Stimulated activated CD8-positive, alpha-beta memory T cell treated with anti-CD3 and anti-CD28 coated beads, Interleukin-4, amount 100 ng/mL, for 1 hour (primary cell): ENCODE data around the gene AGTRAP.

Source experiments
- DNase-seq, 2 donors: peaks; one replicate each; pipeline ENCODE4 v3.0.0-alpha.2; 2020; ENCODE audit warnings: low read depth in 2 of 2, low spot score in 1 of 2

Gene AGTRAP

DNA sequence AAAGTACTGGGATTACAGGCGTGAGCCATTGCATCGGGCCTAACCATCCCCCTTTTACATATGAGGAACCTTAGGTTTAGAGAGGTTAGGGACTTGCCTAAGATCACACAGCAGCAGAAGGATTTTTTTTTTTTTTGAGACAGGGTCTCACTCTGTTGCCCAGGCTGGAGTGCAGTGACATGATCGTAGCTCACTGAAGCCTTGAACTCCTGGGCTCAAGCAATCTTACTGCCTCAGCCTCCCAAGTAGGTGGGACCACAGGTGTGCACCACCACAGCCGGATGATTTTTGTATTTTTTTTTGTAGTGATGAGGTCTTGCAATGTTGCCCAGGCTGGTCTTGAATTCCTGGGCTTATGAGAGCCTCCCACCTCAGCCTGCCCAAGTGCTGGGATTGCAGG lies 23.9 kb downstream of the AGTRAP start:
- DNase-seq, result no peak

DNA sequence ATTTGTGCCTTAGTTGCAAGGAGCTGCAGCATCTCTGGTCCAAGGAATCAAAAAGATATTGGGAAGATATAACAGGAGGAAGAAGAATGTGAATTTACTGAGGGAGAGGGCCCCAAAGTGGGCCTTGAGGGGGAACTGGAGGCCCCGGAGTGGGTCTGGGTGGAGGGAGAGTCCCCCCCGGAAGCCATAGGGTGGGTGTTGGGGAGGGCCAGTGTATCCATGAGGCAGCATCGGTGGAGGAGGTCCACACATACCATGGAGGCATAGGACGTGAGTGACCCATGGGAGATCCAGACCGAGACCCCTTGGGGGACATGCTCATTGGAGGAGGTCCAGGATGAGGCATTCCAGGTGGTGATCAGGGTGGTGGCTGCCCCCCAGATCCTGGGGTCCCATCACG lies 25.3 kb downstream of the AGTRAP start:
- no peak for DNase-seq

DNA sequence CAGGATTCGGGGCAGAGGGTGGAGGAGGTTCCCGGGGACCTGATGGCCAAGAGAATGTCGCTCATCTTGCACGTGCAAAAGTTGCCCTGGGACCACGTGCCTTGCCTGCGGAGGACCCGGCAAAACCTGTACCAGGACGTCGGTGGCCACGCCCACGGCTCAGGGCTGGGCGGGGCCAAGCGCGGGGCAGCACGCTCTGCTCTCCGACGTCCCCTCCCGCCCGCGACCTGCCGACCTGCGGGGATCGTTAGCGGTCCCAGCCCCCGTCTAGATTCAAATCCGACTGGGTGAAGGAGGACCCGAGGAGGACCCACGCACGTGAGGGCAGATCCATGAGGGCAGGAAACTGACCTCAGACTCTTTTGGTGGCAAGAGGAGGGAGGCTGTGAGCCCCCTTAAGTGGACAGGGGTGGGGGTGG lies 26.1 kb downstream of the AGTRAP start, which contains the start of gene C1orf167:
Gene C1orf167 (plus strand): TSS at position 206 of the 419 bp plus-strand sequence. CDS start 2,208 bp downstream, outside the sequence.
- DNase-seq, result no peak

DNA sequence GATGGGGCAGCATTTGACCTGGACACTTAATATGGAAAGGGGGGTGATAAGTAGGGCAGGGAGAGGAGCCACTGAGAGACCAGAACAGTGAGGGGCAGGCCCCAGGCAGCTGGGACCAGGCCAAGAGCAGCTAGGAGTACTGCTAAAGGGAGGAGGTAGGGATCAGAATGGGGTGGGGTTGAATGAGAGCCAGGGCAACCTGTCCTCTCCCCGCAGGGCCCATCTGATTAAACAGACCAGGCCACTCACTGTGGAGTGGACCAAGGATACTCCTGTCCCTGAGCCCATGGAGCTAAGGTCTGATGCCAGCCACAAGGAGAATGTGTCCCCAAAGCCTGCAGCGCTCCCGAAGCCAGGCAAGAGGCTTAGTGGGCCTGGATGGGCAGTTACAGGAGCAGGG lies 28.2 kb downstream of the AGTRAP start:
- DNase-seq, result no peak

DNA sequence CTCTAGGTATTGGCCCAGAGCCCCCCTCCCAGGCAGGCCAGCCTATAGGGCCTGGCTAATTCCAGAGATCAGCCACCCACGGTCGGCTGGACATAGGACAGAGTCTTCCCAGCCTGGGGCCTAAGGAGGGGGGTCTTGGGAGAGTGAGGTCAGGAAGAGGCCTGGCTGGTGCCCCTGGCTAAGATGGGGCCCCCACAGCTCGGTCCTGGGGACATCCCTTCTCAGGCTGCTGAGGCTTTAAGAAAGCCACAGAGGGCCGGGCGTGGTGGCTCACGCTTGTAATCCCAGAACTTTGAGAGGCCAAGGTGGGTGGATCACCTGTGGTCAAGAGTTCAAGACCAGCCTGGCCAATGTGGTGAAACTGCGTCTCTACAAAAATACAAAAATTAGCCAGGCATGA lies 28.6 kb downstream of the AGTRAP start:
- no peak for DNase-seq

DNA sequence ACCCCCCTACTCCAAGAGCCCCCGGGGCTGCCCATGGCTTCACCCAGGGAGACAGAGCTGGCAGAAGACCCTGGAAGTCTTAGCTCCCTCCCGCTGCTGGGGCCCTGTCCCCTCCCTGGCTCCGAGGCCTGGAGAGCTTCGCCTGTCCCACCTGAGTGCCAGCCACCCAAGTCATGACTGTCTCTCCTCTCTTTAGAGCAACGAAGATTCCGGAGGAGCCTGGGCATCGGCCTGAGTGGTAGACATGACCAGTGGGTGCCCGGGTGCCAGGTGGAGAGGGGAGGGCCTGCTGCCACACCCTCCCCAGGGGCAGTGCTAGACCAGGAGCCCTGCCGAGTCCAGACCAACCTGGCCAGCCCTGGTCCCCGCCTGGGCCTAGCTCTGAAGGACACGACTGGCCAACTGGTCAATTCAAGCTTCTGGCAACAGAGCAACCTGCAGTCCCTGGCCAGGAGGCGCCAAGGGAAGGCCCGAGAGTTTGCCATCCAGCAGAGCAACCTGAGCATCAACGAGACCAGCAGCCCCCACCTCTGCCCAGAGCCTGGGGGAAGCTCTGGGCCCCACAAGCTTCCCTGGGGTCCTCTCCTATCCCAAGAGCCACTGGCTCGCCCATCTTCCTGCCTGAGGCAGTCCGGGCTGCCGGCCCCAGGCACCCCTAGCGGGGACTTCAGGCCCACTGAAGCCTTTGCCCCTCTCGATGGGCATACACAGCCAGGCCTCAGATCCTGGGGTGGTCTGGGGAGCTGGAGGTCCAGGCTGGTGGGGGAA lies 29.9 kb downstream of the AGTRAP start:
- no peak for DNase-seq

DNA sequence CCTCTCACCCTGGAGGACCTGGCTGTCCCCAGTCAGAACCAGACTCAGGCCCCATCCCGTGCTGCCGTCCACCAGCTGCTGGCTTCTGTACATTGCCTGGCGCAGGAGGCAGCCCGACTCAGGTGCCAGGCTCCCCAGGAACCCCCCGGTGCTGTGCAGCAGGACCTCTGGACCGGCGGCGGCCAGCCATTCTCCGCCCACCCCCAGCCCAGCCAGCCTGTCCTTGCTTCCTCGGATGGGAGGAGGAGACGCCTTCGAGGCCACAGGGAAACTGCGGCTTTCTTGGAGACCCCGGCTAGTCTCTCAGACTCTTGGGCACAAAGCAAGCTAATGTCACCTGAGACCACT lies 30.5 kb downstream of the AGTRAP start:
- DNase-seq, result no peak

DNA sequence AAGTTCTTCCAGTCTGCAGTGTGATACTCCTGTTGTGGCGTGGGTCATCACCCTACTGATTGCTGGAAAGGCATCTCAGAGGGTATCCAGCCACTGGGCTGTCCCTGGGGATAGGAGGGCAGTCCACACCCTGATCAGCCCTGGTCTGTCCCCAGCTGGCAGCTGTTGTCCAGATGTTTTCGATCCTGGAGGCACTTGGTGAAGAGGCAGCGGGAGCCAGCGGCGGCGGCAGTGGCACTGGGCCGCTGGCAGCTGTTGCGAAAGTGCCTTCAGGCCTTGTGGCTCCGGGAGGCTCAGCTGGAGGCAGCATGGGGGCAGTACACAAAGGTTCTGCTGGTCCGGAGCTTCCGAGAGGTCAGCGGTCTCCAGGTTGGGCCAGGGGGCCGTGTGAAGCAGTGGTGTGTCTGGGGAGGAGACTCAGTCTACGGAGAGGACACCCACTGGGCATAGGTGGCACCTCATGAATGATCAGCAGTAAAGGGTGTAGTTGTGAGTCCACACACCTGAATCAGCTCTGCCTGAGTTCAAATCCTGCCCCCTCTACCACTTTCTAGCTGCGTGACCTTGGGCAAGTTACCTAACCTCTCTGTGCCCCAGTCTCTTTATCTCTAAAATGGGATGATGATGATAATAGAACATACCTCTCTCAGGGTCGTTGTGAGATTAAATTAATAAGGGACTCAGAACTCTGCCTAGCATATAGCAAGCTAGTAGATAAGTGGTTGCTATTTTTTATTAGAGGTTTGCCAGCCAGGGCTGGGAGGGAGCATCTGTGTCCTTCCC lies 32.2 kb downstream of the AGTRAP start:
- DNase-seq, result no peak

DNA sequence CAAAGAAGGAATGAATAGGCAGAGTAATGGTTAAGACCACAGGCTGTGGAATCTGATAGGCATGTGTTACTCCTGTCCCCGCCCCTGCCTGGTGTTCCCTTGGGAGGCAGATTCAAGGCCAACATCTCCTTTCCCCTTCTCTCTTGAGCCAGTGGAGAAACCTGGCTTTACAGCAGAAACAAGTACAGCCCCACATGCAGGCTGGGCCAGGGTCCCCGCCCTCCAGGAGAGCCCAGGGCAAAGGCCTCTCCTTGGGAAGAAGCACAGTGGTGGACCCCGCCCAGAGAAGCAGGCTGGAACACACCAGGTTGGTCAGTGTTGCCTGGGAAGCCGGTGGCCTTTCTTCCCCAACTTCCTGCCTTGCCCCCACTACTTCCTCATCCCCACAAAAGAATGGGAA lies 32.9 kb downstream of the AGTRAP start:
- no peak for DNase-seq

DNA sequence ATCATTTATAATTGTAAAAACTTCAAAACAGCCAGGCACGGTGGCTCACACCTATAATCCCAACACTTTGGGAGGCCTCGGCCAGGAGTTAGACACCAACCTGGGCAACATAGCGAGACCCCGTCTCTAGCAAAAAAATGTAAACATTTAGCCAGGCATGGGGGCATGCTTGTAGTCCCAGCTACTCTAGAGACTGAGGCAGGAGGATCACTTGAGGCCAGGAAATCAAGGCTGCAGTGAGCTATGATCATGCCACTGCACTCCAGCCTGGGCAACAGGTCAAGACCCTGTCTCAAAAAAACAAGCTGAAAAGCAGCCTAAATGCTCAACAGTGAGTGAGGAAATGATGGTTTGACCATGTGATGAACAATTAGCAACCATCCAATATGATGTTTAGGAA lies 33.3 kb downstream of the AGTRAP start:
- no peak for DNase-seq

DNA sequence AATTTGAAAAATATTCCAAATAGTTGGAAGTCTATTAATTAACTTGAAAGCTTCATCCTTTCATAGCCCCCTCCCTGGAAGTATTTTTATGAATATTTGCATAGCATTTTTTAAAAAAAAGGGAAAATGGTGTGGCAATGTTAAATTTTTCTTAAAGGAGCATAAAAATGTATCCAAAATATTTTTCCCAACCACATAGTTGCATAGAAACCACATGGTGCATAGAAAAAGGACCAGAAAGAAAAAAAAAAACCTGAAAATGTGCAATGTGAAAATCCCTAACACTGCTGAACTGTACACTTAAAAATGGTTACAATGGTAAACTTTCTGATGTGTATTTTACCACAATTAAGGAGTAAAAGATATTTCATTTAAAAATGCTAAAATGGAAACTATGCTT lies 34.1 kb downstream of the AGTRAP start:
- DNase-seq, result no peak

DNA sequence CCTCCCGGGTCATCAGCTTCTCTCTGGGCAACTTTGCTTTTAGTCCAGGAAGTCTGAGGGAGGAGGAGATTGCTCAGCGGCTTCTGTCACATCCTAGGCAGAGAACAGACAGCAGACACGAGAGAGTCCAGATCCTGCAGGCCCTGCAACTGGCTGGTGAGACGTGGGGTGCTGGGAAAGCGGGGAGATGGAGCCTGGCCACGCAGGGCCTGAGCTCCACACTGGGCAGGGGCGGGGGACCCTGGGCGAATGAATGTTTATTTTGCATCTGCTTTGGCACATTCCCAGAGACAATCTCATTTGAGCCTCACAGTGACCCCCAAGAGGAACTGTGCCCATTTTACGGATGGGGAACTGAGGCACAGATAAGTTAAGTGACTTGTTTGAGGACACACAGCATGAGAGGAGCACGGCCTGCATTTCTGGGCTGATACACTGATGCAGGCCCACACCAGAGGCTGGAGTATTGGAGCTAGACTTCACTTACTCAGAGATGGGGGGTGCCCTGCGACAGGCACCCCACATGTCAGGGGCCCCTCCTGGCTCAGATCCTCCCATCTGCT lies 35.6 kb downstream of the AGTRAP start:
- DNase-seq, result no peak

DNA sequence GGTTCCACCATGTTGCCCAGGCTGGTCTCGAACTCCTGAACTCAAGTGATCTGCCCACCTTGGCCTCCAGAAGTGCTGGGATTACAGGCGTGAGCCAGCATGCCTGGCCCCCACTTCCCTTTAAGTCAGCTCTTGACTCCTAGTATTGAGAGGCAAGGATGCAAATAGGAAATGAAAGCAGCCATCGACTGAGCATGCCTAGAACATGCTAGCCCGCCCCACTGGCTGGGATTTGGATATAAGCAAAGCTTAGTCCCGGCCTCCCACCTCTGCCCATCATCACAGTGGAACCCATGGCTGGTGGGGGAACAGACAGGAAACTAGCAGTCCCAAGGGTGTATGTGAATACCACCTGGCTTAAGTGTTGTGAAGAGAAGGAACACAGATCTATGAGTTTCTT lies 36.5 kb downstream of the AGTRAP start:
- no peak for DNase-seq

DNA sequence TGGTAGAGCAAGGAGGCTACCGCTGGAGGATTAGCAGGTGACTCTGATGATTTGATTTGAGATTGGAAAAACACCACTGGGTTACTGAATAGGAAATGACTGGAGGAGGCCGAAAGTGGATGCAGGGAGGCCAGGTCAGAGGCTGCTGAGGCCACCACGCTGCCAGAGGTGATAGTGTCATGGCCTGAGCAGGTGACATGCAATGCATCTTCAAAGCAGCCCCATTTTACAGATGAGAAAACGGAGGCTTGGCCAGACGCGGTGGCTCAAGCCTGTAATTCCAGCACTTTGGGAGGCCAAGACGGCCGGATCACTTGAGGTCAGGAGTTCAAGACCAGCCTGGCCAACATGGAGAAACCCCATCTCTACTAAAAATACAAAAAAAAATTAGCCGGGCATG lies 38.8 kb downstream of the AGTRAP start:
- DNase-seq, result no peak

DNA sequence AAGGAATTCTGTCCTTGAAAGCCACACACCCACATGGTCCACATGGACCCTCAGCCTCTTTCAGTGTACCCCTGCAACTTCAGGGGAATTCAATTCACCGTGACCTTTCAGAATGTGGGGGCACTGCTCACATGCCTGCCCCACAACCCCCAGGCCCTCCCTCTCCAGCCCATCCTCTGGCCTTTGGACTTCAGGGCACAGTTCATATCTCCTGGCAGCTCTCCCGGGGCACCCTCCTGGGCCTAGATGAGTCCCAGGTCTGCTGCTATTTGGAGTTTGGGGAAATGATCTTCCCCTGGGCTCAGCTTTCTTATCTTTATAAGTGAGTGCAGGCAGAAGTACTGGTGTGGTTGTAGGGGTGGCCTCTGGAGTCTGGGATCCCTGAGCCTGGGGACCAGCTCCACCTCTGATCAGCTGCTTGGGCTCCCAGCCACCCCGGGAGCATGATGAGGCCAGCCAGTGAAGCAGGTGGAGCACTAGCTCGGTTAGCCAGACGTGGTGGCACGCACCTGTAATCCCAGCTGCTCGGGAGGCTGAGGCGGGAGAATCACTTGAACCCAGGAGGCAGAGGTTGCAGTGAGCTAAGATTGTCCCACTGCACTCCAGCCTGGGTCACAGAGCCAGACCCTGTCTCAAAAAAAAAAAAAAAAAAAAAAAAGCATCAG lies 41.9 kb downstream of the AGTRAP start:
- no peak for DNase-seq

DNA sequence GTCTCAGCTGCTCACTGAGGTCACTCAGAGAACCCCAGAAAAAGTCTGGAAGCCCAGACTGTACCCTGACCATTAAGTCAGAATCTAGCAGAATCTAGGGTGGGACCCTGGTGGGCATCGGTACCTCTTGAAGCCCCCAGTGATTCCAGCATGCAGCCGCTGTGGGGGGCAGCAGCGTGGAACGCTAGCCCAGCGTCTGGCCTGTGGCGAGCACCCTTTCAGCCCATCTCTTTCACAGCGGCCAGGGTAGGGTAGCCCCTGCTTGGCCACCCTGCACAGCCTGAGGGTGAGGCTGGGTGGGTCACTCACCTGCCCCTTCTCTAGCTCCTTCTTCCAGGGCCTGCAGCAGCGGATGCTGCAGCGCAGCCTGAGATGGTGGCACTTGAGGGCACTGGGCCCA lies 42.4 kb downstream of the AGTRAP start:
- DNase-seq, result no peak

DNA sequence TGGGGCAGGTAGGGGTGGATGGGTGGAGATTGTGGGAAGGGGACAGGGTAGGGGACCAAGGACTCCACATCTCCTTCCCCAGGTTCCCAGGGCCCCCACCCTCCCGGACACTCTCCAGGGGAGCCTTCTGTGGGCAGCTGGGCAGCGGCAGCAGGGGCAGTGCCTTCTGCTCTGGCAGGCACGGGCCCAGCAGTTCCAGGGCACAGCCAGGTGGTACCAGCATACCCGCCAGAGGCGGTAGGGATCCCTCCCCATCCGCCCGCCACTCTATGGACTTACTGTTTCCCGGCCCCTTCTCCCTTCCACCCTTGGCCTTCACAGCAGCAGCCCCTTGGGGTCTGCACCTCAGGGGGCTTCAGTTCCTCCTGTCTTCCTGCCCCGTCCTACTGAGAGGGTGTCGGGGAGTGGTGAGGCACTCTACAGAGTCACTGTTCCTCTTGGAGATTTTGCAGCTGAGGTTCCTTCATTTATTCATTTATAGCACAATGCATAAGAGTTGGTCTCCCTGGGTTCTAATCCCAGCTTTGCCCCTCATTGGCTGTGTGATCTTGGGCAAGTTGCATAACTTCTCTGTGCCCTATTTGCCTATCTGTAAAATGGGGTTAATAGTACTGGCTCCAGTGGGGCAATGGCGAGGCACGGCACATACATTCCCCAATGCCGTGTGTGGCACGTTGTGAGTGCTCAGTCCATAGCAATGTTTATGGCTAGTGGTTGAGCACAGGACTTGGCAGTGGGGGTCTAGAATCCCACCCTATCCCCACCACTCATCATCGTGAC lies 43.1 kb downstream of the AGTRAP start:
- DNase-seq, result no peak

DNA sequence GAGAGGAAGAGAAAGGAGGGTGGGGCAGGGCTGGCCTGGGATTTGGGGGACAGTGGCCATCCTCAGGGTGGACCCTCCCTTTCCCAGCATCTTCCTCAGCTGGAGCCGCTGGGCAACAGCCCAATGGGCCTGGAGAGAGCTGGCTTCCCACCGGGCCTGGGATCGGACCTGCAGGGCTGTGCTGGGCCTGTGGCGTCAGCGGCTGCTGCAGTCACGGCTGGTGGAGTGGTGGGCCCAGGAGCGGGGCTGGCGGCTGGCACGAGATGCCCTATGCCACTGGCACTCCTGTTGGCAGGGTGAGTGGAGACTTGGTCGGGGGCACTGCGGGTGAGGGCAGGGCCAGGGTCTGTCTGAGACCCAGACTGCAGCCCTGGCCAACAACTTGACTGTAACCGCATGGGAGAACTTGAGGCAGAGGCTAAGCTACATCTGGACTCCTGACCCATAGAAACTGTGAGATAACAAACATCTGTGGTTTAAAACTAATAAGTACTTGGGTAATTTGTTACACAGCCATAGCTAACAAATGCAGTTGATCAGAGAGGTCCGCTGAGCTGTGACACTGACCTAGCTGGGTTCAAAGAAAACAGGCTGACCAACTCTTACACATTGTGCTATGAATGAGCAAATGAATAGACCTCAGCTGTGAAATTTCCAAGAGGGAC lies 43.9 kb downstream of the AGTRAP start:
- DNase-seq, result no peak

DNA sequence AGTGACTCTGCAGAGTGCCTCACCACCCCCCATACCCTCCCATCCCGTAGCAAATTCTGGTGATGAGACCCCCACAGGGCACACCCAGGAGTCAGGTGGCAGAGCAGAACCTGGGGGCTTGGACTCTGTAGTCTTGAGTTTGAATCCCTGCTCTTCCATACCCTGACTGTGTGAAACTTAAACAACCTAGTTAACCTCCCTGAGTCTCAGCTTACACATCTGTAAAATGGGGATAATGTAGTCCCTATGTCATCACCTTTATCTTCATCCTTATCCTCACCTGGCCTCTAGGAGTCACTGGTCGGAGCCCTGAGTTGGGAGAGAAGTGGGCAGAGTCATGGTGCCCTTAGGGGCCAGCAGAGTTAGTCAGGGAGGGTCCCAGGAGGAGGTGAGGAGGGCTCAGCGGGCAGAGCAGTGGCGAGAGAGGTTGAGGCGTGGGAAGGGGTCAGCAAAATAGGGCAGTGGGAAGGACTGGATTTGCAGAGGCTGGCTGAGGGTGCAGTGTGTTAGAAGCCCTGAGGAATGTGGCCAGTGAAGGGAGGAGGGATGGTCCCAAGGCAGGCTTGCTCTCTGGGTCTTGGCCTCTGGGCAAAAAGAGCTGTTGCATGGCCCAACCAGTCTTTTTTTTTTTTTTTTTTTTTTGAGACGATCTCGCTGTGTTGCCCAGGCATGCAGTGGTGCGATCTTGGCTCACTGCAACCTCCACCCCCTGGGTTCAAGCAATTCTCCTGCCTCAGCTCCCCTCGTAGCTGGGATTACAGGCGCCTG lies 44.6 kb downstream of the AGTRAP start:
- no peak for DNase-seq

DNA sequence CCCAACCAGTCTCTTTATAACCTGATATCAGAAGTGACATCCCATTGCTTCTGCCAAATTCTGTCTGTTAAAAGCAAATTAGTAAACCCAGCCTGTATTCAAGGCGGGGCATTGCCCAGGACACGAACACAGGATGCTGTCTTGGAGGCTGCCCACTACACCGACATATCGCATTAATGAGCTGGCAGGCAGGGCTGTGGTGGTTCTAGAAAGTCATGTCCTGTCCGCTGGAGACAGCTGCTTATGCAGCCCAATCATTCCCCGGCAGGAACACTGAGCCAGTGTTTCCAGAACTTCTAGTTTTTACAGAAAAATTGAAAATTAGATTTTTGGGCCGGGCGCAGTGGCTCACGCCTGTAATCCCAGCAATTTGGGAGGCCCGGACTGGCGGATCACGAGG lies 45.4 kb downstream of the AGTRAP start:
- DNase-seq, result no peak
